ENCODE measurements around the gene LRRC8E. TPM values are rescaled to one million over a fixed set of nuclear protein-coding genes. Genes with fewer than 3 reads are reported as not detected.

LRRC8E gene
- total and polyA plus RNA-seq, 10 of the 15 experiments (the other 5 are each of a cell fraction or from before 2014, with no cell fraction given) = 0.04 to 0.32 (median 0.25) TPM; not detected in 7

DNA sequence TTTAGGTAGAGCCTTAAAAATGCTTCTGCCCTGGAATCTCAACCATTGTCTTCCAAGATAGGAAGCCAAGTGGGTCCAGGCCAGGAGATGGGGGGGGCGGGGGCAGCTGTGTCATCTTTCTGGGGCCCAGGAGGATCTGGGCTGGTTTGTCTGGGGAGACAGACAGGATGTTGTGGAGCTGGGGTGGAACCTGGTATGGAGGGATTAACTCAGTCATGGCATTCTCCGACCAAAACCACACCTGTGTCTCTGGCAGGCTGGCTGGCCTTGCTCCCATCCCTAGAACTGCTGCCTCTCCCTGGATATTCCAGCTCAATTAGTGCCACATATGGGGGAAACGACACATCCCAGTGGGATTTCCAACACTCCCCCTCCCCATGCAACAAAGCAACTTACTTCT, 12.6 kb downstream of the LRRC8E start (continued):
- TF ChIP-seq, protein P1, sequence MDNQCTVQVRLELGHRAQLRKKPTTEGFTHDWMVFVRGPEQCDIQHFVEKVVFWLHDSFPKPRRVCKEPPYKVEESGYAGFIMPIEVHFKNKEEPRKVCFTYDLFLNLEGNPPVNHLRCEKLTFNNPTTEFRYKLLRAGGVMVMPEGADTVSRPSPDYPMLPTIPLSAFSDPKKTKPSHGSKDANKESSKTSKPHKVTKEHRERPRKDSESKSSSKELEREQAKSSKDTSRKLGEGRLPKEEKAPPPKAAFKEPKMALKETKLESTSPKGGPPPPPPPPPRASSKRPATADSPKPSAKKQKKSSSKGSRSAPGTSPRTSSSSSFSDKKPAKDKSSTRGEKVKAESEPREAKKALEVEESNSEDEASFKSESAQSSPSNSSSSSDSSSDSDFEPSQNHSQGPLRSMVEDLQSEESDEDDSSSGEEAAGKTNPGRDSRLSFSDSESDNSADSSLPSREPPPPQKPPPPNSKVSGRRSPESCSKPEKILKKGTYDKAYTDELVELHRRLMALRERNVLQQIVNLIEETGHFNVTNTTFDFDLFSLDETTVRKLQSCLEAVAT (IDR thresholded peaks at IDR 0.05) = no peak
- TF ChIP-seq SUZ12 (IDR thresholded peaks at IDR 0.05; ENCODE audit: unreplicated experiment) = no peak
- no peak for TF ChIP-seq NFXL1 (IDR thresholded peaks at IDR 0.05; ENCODE audit: borderline replicate concordance)
- TF ChIP-seq, protein P2, sequence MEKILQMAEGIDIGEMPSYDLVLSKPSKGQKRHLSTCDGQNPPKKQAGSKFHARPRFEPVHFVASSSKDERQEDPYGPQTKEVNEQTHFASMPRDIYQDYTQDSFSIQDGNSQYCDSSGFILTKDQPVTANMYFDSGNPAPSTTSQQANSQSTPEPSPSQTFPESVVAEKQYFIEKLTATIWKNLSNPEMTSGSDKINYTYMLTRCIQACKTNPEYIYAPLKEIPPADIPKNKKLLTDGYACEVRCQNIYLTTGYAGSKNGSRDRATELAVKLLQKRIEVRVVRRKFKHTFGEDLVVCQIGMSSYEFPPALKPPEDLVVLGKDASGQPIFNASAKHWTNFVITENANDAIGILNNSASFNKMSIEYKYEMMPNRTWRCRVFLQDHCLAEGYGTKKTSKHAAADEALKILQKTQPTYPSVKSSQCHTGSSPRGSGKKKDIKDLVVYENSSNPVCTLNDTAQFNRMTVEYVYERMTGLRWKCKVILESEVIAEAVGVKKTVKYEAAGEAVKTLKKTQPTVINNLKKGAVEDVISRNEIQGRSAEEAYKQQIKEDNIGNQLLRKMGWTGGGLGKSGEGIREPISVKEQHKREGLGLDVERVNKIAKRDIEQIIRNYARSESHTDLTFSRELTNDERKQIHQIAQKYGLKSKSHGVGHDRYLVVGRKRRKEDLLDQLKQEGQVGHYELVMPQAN (conservative IDR thresholded peaks at IDR 0.05) = no peak
- TF ChIP-seq SREBF2 (IDR thresholded peaks at IDR 0.05; ENCODE audit: low read length) = no peak
- TF ChIP-seq, protein P3, sequence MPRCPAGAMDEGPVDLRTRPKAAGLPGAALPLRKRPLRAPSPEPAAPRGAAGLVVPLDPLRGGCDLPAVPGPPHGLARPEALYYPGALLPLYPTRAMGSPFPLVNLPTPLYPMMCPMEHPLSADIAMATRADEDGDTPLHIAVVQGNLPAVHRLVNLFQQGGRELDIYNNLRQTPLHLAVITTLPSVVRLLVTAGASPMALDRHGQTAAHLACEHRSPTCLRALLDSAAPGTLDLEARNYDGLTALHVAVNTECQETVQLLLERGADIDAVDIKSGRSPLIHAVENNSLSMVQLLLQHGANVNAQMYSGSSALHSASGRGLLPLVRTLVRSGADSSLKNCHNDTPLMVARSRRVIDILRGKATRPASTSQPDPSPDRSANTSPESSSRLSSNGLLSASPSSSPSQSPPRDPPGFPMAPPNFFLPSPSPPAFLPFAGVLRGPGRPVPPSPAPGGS (IDR thresholded peaks at IDR 0.05; ENCODE audit: borderline replicate concordance, insufficient read depth, low read depth, low read length, poor library complexity, severe bottlenecking) = no peak
- TF ChIP-seq SMAD1 (IDR thresholded peaks at IDR 0.05; ENCODE audit: low read depth, partially characterized antibody) = no peak
- TF ChIP-seq, protein P4, sequence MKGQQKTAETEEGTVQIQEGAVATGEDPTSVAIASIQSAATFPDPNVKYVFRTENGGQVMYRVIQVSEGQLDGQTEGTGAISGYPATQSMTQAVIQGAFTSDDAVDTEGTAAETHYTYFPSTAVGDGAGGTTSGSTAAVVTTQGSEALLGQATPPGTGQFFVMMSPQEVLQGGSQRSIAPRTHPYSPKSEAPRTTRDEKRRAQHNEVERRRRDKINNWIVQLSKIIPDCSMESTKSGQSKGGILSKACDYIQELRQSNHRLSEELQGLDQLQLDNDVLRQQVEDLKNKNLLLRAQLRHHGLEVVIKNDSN (IDR thresholded peaks at IDR 0.05; ENCODE audit: borderline replicate concordance, extremely low read length, insufficient read depth, low read depth, low read length) = no peak
- TF ChIP-seq, protein P5, sequence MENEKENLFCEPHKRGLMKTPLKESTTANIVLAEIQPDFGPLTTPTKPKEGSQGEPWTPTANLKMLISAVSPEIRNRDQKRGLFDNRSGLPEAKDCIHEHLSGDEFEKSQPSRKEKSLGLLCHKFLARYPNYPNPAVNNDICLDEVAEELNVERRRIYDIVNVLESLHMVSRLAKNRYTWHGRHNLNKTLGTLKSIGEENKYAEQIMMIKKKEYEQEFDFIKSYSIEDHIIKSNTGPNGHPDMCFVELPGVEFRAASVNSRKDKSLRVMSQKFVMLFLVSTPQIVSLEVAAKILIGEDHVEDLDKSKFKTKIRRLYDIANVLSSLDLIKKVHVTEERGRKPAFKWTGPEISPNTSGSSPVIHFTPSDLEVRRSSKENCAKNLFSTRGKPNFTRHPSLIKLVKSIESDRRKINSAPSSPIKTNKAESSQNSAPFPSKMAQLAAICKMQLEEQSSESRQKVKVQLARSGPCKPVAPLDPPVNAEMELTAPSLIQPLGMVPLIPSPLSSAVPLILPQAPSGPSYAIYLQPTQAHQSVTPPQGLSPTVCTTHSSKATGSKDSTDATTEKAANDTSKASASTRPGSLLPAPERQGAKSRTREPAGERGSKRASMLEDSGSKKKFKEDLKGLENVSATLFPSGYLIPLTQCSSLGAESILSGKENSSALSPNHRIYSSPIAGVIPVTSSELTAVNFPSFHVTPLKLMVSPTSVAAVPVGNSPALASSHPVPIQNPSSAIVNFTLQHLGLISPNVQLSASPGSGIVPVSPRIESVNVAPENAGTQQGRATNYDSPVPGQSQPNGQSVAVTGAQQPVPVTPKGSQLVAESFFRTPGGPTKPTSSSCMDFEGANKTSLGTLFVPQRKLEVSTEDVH (IDR thresholded peaks at IDR 0.05; ENCODE audit: low read depth, partially characterized antibody) = no peak
- TF ChIP-seq MYB (IDR thresholded peaks at IDR 0.05; ENCODE audit: borderline replicate concordance, low read depth, low read length) = no peak
- TF ChIP-seq ESRRA (IDR thresholded peaks at IDR 0.05; ENCODE audit: low read length) = no peak
